K562 (cell line): Measurements from ENCODE around the gene FRRS1L. TPM values are rescaled to one million over a fixed set of nuclear protein-coding genes. Genes with fewer than 3 reads are reported as not detected.
A peak's percentile ranks its signal among the peaks of the same experiment; 100 is the strongest.

Source experiments
- KAT7 ChIP-seq: sonication (generic); formaldehyde crosslinking; IDR thresholded peaks from 2 replicates; pipeline ENCODE4 v1.8.0; 2022; ENCODE audit warnings: missing genetic modification reagents, mild to moderate bottlenecking, borderline replicate concordance
- SMAD3 ChIP-seq: fragments of 450-650 bp; formaldehyde crosslinking; conservative IDR thresholded peaks from 2 replicates; pipeline ENCODE4 v1.4.0; 2020; ENCODE audit warnings: mild to moderate bottlenecking
- SRSF3 ChIP-seq: fragments of 200-400 bp; formaldehyde crosslinking; IDR thresholded peaks from 2 replicates; pipeline ENCODE4 v1.6.1; 2016; ENCODE audit warnings: mild to moderate bottlenecking, low read length, moderate library complexity; ENCODE audit not compliant: insufficient read depth
- TAF15 ChIP-seq: fragments of 200-400 bp; formaldehyde crosslinking; IDR thresholded peaks from 2 replicates; pipeline ENCODE4 v1.6.1; 2017; ENCODE audit warnings: mild to moderate bottlenecking, low read depth, low read length, moderate library complexity
- ZBTB1 ChIP-seq: sonication (generic); formaldehyde crosslinking; IDR thresholded peaks from 2 replicates; pipeline ENCODE4 v1.8.1; 2023; ENCODE audit warnings: missing genetic modification reagents, low read depth, mild to moderate bottlenecking, borderline replicate concordance
- ZFP1 ChIP-seq: fragments of 450-650 bp; formaldehyde crosslinking; IDR thresholded peaks from 2 replicates; pipeline ENCODE4 v1.4.0; 2020; ENCODE audit warnings: mild to moderate bottlenecking, mixed read lengths
- ZKSCAN3 ChIP-seq: fragments of 250-450 bp; sonication (Bioruptor Pico); IDR thresholded peaks from 2 replicates; pipeline ENCODE4 v1.4.0; 2020
- ZNF212 ChIP-seq: fragments of 450-650 bp; formaldehyde crosslinking; IDR thresholded peaks from 2 replicates; pipeline ENCODE4 v1.4.0; 2020; ENCODE audit warnings: mild to moderate bottlenecking
- ZNF280B ChIP-seq: fragments of 250-450 bp; sonication (Bioruptor Pico); IDR thresholded peaks from 2 replicates; pipeline ENCODE4 v1.5.1; 2021; ENCODE audit warnings: mild to moderate bottlenecking
- ZNF785 ChIP-seq: fragments of 250-450 bp; sonication (Bioruptor Pico); IDR thresholded peaks from 2 replicates; pipeline ENCODE4 v1.4.0; 2020; ENCODE audit warnings: mild to moderate bottlenecking
- polyA plus RNA-seq, 8 experiments: library from polyadenylated mRNA; depleted of rRNA in 4 of 8; stranded (reverse) in 5 of 8; unstranded in 3 of 8; fragments of >200 nt; fragmentation: Nextera tagmentation in 2 of 8; fragmentation: Illumina TruSeq in 1 of 8; extraction: Ambion mirVana in 2 of 8; extraction: Trizol in 1 of 8; gene quantifications; 2 replicates each; pipeline versions ENCODE4 v1.2.1 to v1.2.3, GENCODE V29; 2011 to 2014; ENCODE audit warnings: inconsistent platforms in 1 of 8, missing spikeins in 1 of 8
- total RNA-seq, 7 experiments: library from RNA; depleted of rRNA in 6 of 7; stranded (reverse); fragments of >200 nt in 6 of 7; fragmentation: Illumina TruSeq in 2 of 7; extraction: Trizol in 2 of 7; gene quantifications; 2 replicates each; pipeline versions ENCODE4 v1.2.1 to v1.2.3, GENCODE V29; 2011 to 2021; ENCODE audit warnings: low replicate concordance in 1 of 7
- TF ChIP-seq, protein P1 (sequence below): fragments of 250-450 bp; sonication (Bioruptor Pico); IDR thresholded peaks from 2 replicates; pipeline ENCODE4 v1.4.0; 2020; ENCODE audit warnings: mild to moderate bottlenecking, moderate library complexity
- TF ChIP-seq, protein P2 (sequence below): fragments of 250-450 bp; sonication (Bioruptor Pico); IDR thresholded peaks from 2 replicates; pipeline ENCODE4 v1.5.0; 2021
- TF ChIP-seq, protein P3 (sequence below): fragments of 250-450 bp; sonication (Bioruptor Pico); IDR thresholded peaks from 2 replicates; pipeline ENCODE4 v1.8.0; 2021; ENCODE audit warnings: borderline replicate concordance, mild to moderate bottlenecking, moderate library complexity; ENCODE audit not compliant: poor library complexity, severe bottlenecking

The FRRS1L gene
- total and polyA plus RNA-seq, 9 of the 15 experiments (the other 6 are each of a cell fraction or from before 2014, with no cell fraction given), result under 0.01 to 0.04 (median 0.03) TPM; not detected in 5

- TF ChIP-seq KAT7, result 0 out of 2 replicates have a peak, but pooled peaks have one; percentile 59
- no peak for TF ChIP-seq ZNF785
- TF ChIP-seq, protein P1, sequence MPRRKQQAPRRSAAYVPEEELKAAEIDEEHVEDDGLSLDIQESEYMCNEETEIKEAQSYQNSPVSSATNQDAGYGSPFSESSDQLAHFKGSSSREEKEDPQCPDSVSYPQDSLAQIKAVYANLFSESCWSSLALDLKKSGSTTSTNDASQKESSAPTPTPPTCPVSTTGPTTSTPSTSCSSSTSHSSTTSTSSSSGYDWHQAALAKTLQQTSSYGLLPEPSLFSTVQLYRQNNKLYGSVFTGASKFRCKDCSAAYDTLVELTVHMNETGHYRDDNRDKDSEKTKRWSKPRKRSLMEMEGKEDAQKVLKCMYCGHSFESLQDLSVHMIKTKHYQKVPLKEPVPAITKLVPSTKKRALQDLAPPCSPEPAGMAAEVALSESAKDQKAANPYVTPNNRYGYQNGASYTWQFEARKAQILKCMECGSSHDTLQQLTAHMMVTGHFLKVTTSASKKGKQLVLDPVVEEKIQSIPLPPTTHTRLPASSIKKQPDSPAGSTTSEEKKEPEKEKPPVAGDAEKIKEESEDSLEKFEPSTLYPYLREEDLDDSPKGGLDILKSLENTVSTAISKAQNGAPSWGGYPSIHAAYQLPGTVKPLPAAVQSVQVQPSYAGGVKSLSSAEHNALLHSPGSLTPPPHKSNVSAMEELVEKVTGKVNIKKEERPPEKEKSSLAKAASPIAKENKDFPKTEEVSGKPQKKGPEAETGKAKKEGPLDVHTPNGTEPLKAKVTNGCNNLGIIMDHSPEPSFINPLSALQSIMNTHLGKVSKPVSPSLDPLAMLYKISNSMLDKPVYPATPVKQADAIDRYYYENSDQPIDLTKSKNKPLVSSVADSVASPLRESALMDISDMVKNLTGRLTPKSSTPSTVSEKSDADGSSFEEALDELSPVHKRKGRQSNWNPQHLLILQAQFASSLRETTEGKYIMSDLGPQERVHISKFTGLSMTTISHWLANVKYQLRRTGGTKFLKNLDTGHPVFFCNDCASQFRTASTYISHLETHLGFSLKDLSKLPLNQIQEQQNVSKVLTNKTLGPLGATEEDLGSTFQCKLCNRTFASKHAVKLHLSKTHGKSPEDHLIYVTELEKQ, result no peak
- TF ChIP-seq SMAD3 (CRISPR knock-in tag), result no peak
- no peak for TF ChIP-seq ZKSCAN3 (CRISPR knock-in tag)
- no peak for TF ChIP-seq SRSF3
- TF ChIP-seq ZNF280B (CRISPR knock-in tag), result no peak
- no peak for TF ChIP-seq ZFP1 (CRISPR knock-in tag)
- TF ChIP-seq ZNF212 (CRISPR knock-in tag), result no peak
- no peak for TF ChIP-seq TAF15
- no peak for TF ChIP-seq ZBTB1
- TF ChIP-seq, protein P2, sequence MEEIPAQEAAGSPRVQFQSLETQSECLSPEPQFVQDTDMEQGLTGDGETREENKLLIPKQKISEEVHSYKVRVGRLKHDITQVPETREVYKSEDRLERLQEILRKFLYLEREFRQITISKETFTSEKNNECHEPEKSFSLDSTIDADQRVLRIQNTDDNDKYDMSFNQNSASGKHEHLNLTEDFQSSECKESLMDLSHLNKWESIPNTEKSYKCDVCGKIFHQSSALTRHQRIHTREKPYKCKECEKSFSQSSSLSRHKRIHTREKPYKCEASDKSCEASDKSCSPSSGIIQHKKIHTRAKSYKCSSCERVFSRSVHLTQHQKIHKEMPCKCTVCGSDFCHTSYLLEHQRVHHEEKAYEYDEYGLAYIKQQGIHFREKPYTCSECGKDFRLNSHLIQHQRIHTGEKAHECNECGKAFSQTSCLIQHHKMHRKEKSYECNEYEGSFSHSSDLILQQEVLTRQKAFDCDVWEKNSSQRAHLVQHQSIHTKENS (CRISPR knock-in tag), result no peak
- TF ChIP-seq, protein P3, sequence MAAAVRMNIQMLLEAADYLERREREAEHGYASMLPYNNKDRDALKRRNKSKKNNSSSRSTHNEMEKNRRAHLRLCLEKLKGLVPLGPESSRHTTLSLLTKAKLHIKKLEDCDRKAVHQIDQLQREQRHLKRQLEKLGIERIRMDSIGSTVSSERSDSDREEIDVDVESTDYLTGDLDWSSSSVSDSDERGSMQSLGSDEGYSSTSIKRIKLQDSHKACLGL (CRISPR knock-in tag), result no peak
Observed at GRCh38 chr9:109117856-109118807, 48.9 kb downstream of the FRRS1L start (continued).
